Measurements from ENCODE around the gene ASAP3. TPM values are rescaled to one million over a fixed set of nuclear protein-coding genes. Genes with fewer than 3 reads are reported as not detected.
A peak's percentile ranks its signal among the peaks of the same experiment; 100 is the strongest.

The ASAP3 gene
- total and polyA plus RNA-seq, 9 of the 15 experiments (the other 6 are each of a cell fraction or from before 2014, with no cell fraction given) = 1.7 to 31.2 (median 17.4) TPM

- POLR2A ChIA-PET = interaction anchor here (0.8 to 2.3 kb wide), 7 partner anchors 12 to 45 kb away, joined by 3 to 8 read pairs (median 3); partner anchors contain the start of gene ZNF436
- BruUV-seq (replicated peaks) = no TSS peak
- Histone ChIP-seq H3K4me3 (no peak overlapping the region), H3K9me1 (ENCODE audit: control insufficient read depth, insufficient read depth, low read length) (no peaks in the 10 kb centered on the region), H3K79me2 (ENCODE audit: control insufficient read depth, insufficient read depth, low read length) (no peaks in the 10 kb centered on the region), H3K9me3 (replicated peaks; ENCODE audit: control insufficient read depth, insufficient read depth, low read depth, low read length) (no peaks in the 10 kb centered on the region), H3K27ac (ENCODE audit: extremely low read depth, low read depth, low read length) (peak overlapping the region; percentile 50; the same call in 2 of the 3 replicates), H4K20me1 (replicated peaks; ENCODE audit: control insufficient read depth, insufficient read depth, low read length) (no peaks in the 10 kb centered on the region), H3K36me3 (ENCODE audit: control insufficient read depth, insufficient read depth, low read length) (no peaks in the 10 kb centered on the region), H3K4me2 (ENCODE audit: insufficient read depth, low read length) (peak overlapping the region; percentile 35), H3K9ac (ENCODE audit: insufficient read depth in 1 of 2, low read depth in 2 of 2, low read length in 2 of 2) (peak overlapping the region; percentile 11 to 56; a peak in 1 of 4 replicates), H2AFZ (ENCODE audit: low read depth, low read length) (peak overlapping the region; percentile 67), H3K4me1 (replicated peaks in 1 of 2; ENCODE audit: control insufficient read depth in 2 of 2, insufficient read depth in 2 of 2, low read length in 2 of 2) (peaks cover 19 to 47% of the 10 kb centered on the region in 2 experiments), H3K27me3 (ENCODE audit: control insufficient read depth in 2 of 2, insufficient read depth in 2 of 2, low read length in 2 of 2) (no peaks in the 10 kb centered on the region)
- intact Hi-C loops (cut with micrococcal nuclease) (no loop called here), in situ Hi-C loops (cut with MboI) (no loop called here)
- CTCF ChIA-PET (ENCODE audit: low intra/inter-chr PET ratio) = no interaction called here
- no peak for FAIRE-seq
- DNase-seq (ENCODE audit: extremely low read depth in 1 of 4, low spot score in 3 of 4) = no peak
- ATAC-seq = no peak
- 65% methylated on average over 14 of the region's 14 CpGs for WGBS (ENCODE audit: insufficient coverage, low coverage, missing lambda C conversion rate)
- TF ChIP-seq ZBED1 (IDR thresholded peaks at IDR 0.05) = no peak
- peak; percentile 8; the same call in 1 of the 2 replicates for TF ChIP-seq GATA2 (CRISPR knock-in tag; IDR thresholded peaks at IDR 0.05)
- no peak for TF ChIP-seq ZNF239 (CRISPR knock-in tag; IDR thresholded peaks at IDR 0.05)
- TF ChIP-seq MYNN (IDR thresholded peaks at IDR 0.05) = no peak
- no peak for TF ChIP-seq MYNN (CRISPR knock-in tag; IDR thresholded peaks at IDR 0.05)
- TF ChIP-seq MAX (CRISPR knock-in tag; IDR thresholded peaks at IDR 0.05) = 0 out of 2 replicates have a peak, but pooled peaks have one; percentile 23
- 0 out of 2 replicates have a peak, but pooled peaks have one; percentile 29 for TF ChIP-seq ZNF511 (CRISPR knock-in tag; IDR thresholded peaks at IDR 0.05)
- TF ChIP-seq KAT7 (CRISPR knock-in tag; IDR thresholded peaks at IDR 0.05; ENCODE audit: borderline replicate concordance) = no peak
- TF ChIP-seq BDP1 (IDR thresholded peaks at IDR 0.05; ENCODE audit: insufficient read depth, insufficient read length) = no peak
- no peak for TF ChIP-seq MTA3 (IDR thresholded peaks at IDR 0.05; ENCODE audit: borderline replicate concordance)
- no peak for TF ChIP-seq ELF4 (CRISPR knock-in tag; IDR thresholded peaks at IDR 0.05)
- no peak for TF ChIP-seq TFE3 (CRISPR knock-in tag; IDR thresholded peaks at IDR 0.05)
- TF ChIP-seq AFF4 (CRISPR knock-in tag; IDR thresholded peaks at IDR 0.05) = no peak
- no peak for TF ChIP-seq SMC3 (conservative IDR thresholded peaks at IDR 0.05; ENCODE audit: insufficient read depth, low read depth, low read length)
- no peak for TF ChIP-seq JUNB (CRISPR knock-in tag; conservative IDR thresholded peaks at IDR 0.05)
- 0 out of 2 replicates have a peak, but pooled peaks have one; percentile 36 for TF ChIP-seq CBFB (CRISPR knock-in tag; IDR thresholded peaks at IDR 0.05)
- TF ChIP-seq FOXK2 (conservative IDR thresholded peaks at IDR 0.05 in 1 of 2, IDR thresholded peaks at IDR 0.05 in 1 of 2; ENCODE audit: low read depth in 2 of 2) = no peak
- TF ChIP-seq CHD1 (IDR thresholded peaks at IDR 0.05; ENCODE audit: low read length) = no peak
Measured at GRCh38 chr1:23385119-23385621, 98.8 kb downstream of the ASAP3 start.
